Measurements from ENCODE around the gene RGS1. TPM values are rescaled to one million over a fixed set of nuclear protein-coding genes. Genes with fewer than 3 reads are reported as not detected.

The RGS1 gene
- total RNA-seq, 2 donors from 2014 or later, result not detected

GRCh38 chr1:192588546-192588945, 13.0 kb downstream of the RGS1 start:
- no peak overlapping the region for H3K27ac Mint-ChIP-seq
- Histone ChIP-seq H3K27me3 (ENCODE audit: control insufficient read depth, insufficient read depth, low read length, poor library complexity, severe bottlenecking) (no peaks in the 10 kb centered on the region), H3K27ac (ENCODE audit: low read depth, low read length) (no peak overlapping the region), H3K36me3 (ENCODE audit: control insufficient read depth, insufficient read depth, low read length) (no peaks in the 10 kb centered on the region), H3K4me3 (ENCODE audit: low read length) (no peak overlapping the region), H3K9me3 (ENCODE audit: control insufficient read depth, low read length) (no peaks in the 10 kb centered on the region), H3K9ac (ENCODE audit: extremely low read depth, low read length, poor library complexity, severe bottlenecking) (no peak overlapping the region), H3K4me1 (ENCODE audit: control insufficient read depth, insufficient read depth, low read length) (no peaks in the 10 kb centered on the region)
- 100% methylated on average over 1 of the region's 1 CpG; no CpG with 5 or more reads in 1 of the 2 experiments for WGBS, 2 experiments (ENCODE audit: insufficient coverage in 1 of 2, insufficient read length in 1 of 2)
- no peaks in the 10 kb centered on the region for H3K4me1 Mint-ChIP-seq
- H3K4me3 Mint-ChIP-seq, result no peak overlapping the region
- no peaks in the 10 kb centered on the region for H3K9me3 Mint-ChIP-seq
- no peaks in the 10 kb centered on the region for H3K27me3 Mint-ChIP-seq (ENCODE audit: insufficient read depth)
- no peak for TF ChIP-seq CTCF (conservative IDR thresholded peaks at IDR 0.05)
- H3K36me3 Mint-ChIP-seq (ENCODE audit: low read depth), result no peaks in the 10 kb centered on the region
- no peak for DNase-seq

- Histone ChIP-seq H3K27me3 (ENCODE audit: control insufficient read depth, insufficient read depth, low read length, poor library complexity, severe bottlenecking) (no peaks in the 10 kb centered on the region), H3K4me1 (ENCODE audit: control insufficient read depth, insufficient read depth, low read length) (no peaks in the 10 kb centered on the region), H3K9me3 (ENCODE audit: control insufficient read depth, low read length) (no peaks in the 10 kb centered on the region), H3K9ac (ENCODE audit: extremely low read depth, low read length, poor library complexity, severe bottlenecking) (no peak overlapping the region), H3K36me3 (ENCODE audit: control insufficient read depth, insufficient read depth, low read length) (no peaks in the 10 kb centered on the region), H3K27ac (ENCODE audit: low read depth, low read length) (no peak overlapping the region), H3K4me3 (ENCODE audit: low read length) (no peak overlapping the region)
- no peaks in the 10 kb centered on the region for H3K36me3 Mint-ChIP-seq (ENCODE audit: low read depth)
- H3K4me3 Mint-ChIP-seq, result no peak overlapping the region
- no peak overlapping the region for H3K27ac Mint-ChIP-seq
- no peak for TF ChIP-seq CTCF (conservative IDR thresholded peaks at IDR 0.05)
- H3K27me3 Mint-ChIP-seq (ENCODE audit: insufficient read depth), result no peaks in the 10 kb centered on the region
- DNase-seq, result no peak
- 93 to 94% methylated on average over 2 to 3 of the region's 3 CpGs for WGBS, 2 experiments (ENCODE audit: insufficient coverage in 1 of 2, insufficient read length in 1 of 2)
- no peaks in the 10 kb centered on the region for H3K9me3 Mint-ChIP-seq
- no peaks in the 10 kb centered on the region for H3K4me1 Mint-ChIP-seq
Observed at GRCh38 chr1:192589813-192590212, 14.2 kb downstream of the RGS1 start.

- Mint-ChIP-seq H3K4me3 (no peak overlapping the region), H3K27ac (no peak overlapping the region), H3K36me3 (ENCODE audit: low read depth) (no peaks in the 10 kb centered on the region), H3K4me1 (no peaks in the 10 kb centered on the region), H3K9me3 (no peaks in the 10 kb centered on the region), H3K27me3 (ENCODE audit: insufficient read depth) (no peaks in the 10 kb centered on the region)
- Histone ChIP-seq H3K9me3 (ENCODE audit: control insufficient read depth, low read length) (no peaks in the 10 kb centered on the region), H3K4me1 (ENCODE audit: control insufficient read depth, insufficient read depth, low read length) (peaks cover 4% of the 10 kb centered on the region), H3K36me3 (ENCODE audit: control insufficient read depth, insufficient read depth, low read length) (no peaks in the 10 kb centered on the region), H3K27me3 (ENCODE audit: control insufficient read depth, insufficient read depth, low read length, poor library complexity, severe bottlenecking) (no peaks in the 10 kb centered on the region), H3K27ac (ENCODE audit: low read depth, low read length) (no peak overlapping the region), H3K9ac (ENCODE audit: extremely low read depth, low read length, poor library complexity, severe bottlenecking) (no peak overlapping the region), H3K4me3 (ENCODE audit: low read length) (no peak overlapping the region)
- WGBS, 2 experiments (ENCODE audit: insufficient coverage in 1 of 2, insufficient read length in 1 of 2), result 79 to 85% methylated on average over 3 to 4 of the region's 4 CpGs
- TF ChIP-seq CTCF (conservative IDR thresholded peaks at IDR 0.05), result no peak
- DNase-seq, result no peak
Observed at GRCh38 chr1:192592517-192592916, 16.9 kb downstream of the RGS1 start.

Measured in endodermal cell (in vitro differentiated cells).